SK-N-SH (cell line): ENCODE data around the gene RBP3.

Experiments
- CHD2 ChIP-seq: fragments of 150-350 bp; IDR thresholded peaks from 2 replicates; pipeline ENCODE4 v1.6.1; 2018; ENCODE audit warnings: low read length; ENCODE audit not compliant: partially characterized antibody
- EP300 ChIP-seq, 2 experiments: IDR thresholded peaks; 2 replicates each; pipeline versions ENCODE4 v1.4.0 to v1.6.1; 2012; ENCODE audit warnings: borderline replicate concordance in 1 of 2, low read depth in 1 of 2, low read length in 1 of 2
- GABPA ChIP-seq: IDR thresholded peaks from 2 replicates; pipeline ENCODE4 v1.4.0; 2012; ENCODE audit warnings: low read depth, mild to moderate bottlenecking
- JUND ChIP-seq: IDR thresholded peaks from 2 replicates; pipeline ENCODE4 v1.4.0; 2012
- NFIC ChIP-seq: IDR thresholded peaks from 2 replicates; pipeline ENCODE4 v1.4.0; 2012; ENCODE audit warnings: borderline replicate concordance
- POLR2AphosphoS5 ChIP-seq: IDR thresholded peaks from 2 replicates; pipeline ENCODE4 v1.6.1; 2012; ENCODE audit warnings: low read depth, low read length
- RAD21 ChIP-seq: IDR thresholded peaks from 2 replicates; pipeline ENCODE4 v1.6.1; 2012; ENCODE audit warnings: mild to moderate bottlenecking, low read length
- SMC3 ChIP-seq: IDR thresholded peaks from 2 replicates; pipeline ENCODE4 v1.6.1; 2012; ENCODE audit warnings: low read depth, low read length, improper control_type of control experiment
- TF ChIP-seq, protein P1 (sequence below): fragments of 200-600 bp; sonication (generic); IDR thresholded peaks from 2 replicates; pipeline ENCODE4 v1.6.1; 2017; ENCODE audit warnings: antibody characterized with exemption, mild to moderate bottlenecking, moderate library complexity

DNA sequence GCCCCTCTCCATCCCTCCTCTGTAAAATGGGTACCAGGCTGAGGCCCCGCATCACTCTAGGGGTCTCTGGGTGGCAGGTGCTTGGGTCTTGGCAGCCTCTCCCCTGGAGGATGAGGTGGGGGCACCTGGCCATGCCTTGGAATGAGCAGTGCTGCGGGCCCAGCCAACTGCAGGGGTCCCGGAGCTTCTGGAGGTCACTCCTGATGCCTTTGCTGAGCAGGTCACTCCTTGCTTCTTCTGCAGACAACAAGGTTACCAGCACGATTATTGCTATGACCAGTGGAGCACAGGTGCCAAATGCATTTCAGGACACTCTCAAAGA is 58.3 kb downstream of the RBP3 start:
- TF ChIP-seq, protein P1, sequence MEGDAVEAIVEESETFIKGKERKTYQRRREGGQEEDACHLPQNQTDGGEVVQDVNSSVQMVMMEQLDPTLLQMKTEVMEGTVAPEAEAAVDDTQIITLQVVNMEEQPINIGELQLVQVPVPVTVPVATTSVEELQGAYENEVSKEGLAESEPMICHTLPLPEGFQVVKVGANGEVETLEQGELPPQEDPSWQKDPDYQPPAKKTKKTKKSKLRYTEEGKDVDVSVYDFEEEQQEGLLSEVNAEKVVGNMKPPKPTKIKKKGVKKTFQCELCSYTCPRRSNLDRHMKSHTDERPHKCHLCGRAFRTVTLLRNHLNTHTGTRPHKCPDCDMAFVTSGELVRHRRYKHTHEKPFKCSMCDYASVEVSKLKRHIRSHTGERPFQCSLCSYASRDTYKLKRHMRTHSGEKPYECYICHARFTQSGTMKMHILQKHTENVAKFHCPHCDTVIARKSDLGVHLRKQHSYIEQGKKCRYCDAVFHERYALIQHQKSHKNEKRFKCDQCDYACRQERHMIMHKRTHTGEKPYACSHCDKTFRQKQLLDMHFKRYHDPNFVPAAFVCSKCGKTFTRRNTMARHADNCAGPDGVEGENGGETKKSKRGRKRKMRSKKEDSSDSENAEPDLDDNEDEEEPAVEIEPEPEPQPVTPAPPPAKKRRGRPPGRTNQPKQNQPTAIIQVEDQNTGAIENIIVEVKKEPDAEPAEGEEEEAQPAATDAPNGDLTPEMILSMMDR, result no peak
- TF ChIP-seq JUND (no peak), POLR2AphosphoS5 (no peak), GABPA (no peak), CHD2 (no peak), RAD21 (no peak), NFIC (no peak), SMC3 (no peak), EP300 (IDR thresholded peaks at IDR 0.05; ENCODE audit: borderline replicate concordance in 1 of 2, low read depth in 1 of 2, low read length in 1 of 2) (no peak)
